Neural progenitor cell (in vitro differentiated cells): ENCODE results near the gene TMEM169.

Source experiments
- EZH2 ChIP-seq: fragments of 200-600 bp; sonication (generic); IDR thresholded peaks from 2 replicates; pipeline ENCODE4 v1.6.1; 2017; ENCODE audit warnings: antibody characterized with exemption, mild to moderate bottlenecking, moderate library complexity
- TF ChIP-seq, protein P1 (sequence below): fragments of 200-600 bp; sonication (generic); IDR thresholded peaks from 2 replicates; pipeline ENCODE4 v1.5.1; 2017; ENCODE audit warnings: antibody characterized with exemption, mild to moderate bottlenecking

DNA sequence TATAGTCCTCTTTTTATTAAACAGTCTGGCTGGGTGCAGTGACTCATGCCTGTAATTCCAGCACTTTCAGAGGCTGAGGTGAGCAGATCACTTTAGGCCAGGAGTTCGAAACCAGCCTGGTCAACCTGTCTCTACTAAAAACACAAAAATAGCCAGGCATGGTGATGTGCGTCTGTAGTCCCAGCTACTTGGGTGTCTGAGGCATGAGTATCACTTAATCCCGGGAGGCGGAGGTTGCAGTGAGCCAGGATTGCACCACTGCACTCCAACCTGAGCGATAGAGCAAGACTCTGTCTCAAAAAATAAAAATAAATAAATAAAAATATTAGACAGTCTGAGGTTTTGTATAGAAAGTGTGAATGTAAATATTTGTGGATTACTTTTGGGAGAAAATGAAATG, 45.2 kb downstream of the TMEM169 start:
- TF ChIP-seq, protein P1, sequence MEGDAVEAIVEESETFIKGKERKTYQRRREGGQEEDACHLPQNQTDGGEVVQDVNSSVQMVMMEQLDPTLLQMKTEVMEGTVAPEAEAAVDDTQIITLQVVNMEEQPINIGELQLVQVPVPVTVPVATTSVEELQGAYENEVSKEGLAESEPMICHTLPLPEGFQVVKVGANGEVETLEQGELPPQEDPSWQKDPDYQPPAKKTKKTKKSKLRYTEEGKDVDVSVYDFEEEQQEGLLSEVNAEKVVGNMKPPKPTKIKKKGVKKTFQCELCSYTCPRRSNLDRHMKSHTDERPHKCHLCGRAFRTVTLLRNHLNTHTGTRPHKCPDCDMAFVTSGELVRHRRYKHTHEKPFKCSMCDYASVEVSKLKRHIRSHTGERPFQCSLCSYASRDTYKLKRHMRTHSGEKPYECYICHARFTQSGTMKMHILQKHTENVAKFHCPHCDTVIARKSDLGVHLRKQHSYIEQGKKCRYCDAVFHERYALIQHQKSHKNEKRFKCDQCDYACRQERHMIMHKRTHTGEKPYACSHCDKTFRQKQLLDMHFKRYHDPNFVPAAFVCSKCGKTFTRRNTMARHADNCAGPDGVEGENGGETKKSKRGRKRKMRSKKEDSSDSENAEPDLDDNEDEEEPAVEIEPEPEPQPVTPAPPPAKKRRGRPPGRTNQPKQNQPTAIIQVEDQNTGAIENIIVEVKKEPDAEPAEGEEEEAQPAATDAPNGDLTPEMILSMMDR = no peak
- no peak for TF ChIP-seq EZH2
